HG02870 (cell line): ENCODE data around the gene EIF2AK2.
"Not testable (repeated sequence)": the region's sequence is repeated elsewhere in the genome, so short reads cannot be mapped to it uniquely, and the experiment has no call there.

Experiments used
- ATAC-seq: cut with Tn5 transposase; IDR thresholded peaks from one replicate; pipeline ENCODE4 v1.9.1; 2021; ENCODE audit warnings: mild to moderate bottlenecking, moderate library complexity; ENCODE audit not compliant: unreplicated experiment

The EIF2AK2 gene

GRCh38 chr2:37156857-37157714, at the start of gene EIF2AK2:
EIF2AK2 (minus strand) TSS chr2:37156980; CDS start chr2:37147806, 9,174 bp downstream.
- ATAC-seq, result peak; percentile 88

- no peak for ATAC-seq
Measured at GRCh38 chr2:37205689-37206341, 49.0 kb upstream of the EIF2AK2 start.

DNA sequence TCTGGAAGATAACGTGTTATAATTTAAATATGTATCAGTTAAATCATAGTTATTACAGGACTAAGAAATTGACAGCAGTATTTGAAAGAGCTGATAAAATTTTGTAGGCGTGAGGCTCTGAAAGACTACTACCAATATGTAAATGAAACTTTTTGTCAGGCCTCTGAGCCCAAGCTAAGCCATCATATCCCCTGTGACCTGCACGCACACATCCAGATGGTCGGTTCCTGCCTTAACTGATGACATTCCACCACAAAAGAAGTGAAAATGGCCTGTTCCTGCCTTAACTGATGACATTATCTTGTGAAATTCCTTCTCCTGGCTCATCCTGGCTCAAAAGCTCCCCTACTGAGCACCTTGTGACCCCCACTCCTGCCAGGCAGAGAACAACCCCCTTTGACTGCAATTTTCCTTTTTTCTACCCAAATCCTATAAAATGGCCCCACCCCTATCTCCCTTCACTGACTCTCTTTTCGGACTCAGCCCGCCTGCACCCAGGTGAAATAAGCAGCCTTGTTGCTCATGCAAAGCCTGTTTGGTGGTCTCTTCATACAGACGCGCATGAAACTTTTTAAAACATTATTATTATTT, 48.4 kb upstream of the EIF2AK2 start:
- ATAC-seq, result not testable (repeated sequence)

- ATAC-seq, result no peak
Measured at GRCh38 chr2:37203708-37204107, 46.9 kb upstream of the EIF2AK2 start.

- ATAC-seq, result no peak
Measured at GRCh38 chr2:37201766-37202165, 45.0 kb upstream of the EIF2AK2 start.

DNA sequence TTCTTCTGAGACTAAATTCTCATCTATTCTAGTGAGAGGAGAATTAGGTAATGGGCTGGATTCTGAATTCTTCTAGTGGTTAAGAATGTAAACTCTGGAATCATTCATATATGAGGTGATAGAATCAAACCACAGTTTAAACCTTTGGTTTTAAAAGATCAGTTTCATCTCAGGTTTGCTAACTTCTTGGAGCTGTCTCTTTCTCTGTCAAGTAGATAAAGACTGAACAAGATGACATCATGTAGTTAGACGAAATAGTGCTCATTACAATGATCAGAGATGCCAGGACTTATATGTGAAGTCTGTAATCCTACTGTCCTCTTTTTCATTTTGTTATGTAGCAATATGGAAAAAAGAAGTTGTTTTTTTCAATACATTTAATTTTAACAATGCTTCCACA, 44.4 kb upstream of the EIF2AK2 start:
- ATAC-seq, result no peak

GRCh38 chr2:37198681-37199065, 41.9 kb upstream of the EIF2AK2 start:
- ATAC-seq, result no peak

DNA sequence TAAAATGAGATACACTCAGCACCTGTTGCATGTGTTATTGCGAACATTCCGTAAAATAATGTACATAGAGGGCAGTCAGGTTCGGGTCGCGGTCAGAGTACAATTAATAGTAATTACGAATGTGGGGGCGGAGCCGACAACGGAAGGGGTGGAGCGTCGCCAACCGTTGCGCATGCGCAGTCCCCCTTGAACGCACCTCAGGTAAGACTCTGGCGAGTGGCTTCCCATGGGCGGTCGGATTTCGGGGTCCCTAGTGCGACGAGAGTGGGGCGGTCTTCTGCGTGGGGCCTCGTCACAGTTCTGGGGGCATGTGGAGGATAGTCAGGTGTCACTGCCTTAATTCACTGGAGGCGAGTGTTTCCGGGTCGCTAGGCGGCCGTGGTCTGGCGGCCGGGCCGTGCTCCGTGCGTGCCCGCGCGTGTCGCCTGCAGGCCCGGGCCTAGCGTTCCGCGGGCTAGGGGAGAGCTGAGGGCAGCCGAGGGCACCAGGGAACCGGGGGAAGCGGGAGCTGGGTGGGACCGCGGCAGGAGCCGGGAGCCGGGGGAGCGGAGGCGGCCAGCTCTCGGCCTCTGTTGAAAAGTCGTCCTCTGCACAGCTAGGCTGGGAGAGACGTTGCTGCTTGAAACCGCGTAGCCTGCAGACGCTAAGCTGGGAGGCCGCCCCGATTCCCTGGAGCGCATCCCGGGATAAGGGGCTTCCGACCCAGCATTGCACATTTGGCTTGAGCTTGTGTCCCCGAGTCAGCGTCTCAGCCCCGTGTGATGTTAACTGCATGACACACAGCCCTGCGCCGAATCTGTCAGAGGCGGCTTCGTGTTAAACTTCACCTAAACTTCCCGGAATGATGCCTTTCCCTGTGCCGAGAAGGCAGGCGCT, 39.8 kb upstream of the EIF2AK2 start, which contains the start of gene CEBPZOS:
Gene CEBPZOS, plus strand, starts transcription at position 177 of the 876 bp plus-strand sequence. CDS start 3,209 bp downstream, outside the sequence.
- ATAC-seq, result peak; percentile 85

- not testable (repeated sequence) for ATAC-seq
Measured at GRCh38 chr2:37195862-37196319, 39.1 kb upstream of the EIF2AK2 start.

GRCh38 chr2:37192551-37192950, 35.8 kb upstream of the EIF2AK2 start:
- no peak for ATAC-seq

DNA sequence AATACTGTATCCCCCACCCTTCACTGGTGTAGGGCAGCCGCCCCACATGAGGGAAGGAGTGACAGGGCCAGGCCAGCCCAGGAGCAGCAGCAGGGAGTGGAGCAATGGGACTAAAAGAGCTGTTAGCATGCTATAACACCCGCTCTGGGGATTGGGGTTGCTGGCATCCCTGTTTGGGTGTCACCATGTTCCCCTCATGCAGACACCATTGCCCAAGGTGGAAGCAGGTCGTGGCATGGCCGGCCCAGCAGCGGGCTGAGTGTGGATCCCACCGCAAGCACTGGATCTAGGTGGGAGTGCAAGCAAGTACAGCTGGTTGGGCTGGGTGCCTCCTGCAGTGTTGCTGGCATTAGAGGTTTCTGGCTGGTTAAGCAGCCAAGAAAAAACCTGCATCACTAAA, 35.0 kb upstream of the EIF2AK2 start:
- no peak for ATAC-seq

DNA sequence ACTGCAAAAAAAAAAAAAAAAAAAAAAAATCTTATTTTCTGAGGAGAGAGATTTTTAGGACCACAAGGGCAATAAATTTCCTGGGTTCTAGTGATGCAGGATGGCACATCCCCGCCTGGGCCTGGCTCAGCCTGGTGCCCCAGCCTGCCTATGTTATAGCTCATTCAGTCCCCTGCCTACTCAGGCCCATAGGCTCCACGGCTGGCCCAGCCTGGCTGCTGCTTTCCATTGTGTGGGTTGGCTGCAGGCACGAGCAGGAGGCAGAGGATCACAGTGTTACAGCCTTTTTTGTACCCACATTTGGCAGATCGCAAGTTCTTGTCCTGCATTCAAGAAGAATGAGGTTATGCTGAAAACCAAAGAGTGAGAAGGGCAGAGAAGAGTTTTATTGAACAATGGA, 34.5 kb upstream of the EIF2AK2 start:
- ATAC-seq, result no peak

GRCh38 chr2:37190290-37190689, 33.5 kb upstream of the EIF2AK2 start:
- ATAC-seq, result no peak

DNA sequence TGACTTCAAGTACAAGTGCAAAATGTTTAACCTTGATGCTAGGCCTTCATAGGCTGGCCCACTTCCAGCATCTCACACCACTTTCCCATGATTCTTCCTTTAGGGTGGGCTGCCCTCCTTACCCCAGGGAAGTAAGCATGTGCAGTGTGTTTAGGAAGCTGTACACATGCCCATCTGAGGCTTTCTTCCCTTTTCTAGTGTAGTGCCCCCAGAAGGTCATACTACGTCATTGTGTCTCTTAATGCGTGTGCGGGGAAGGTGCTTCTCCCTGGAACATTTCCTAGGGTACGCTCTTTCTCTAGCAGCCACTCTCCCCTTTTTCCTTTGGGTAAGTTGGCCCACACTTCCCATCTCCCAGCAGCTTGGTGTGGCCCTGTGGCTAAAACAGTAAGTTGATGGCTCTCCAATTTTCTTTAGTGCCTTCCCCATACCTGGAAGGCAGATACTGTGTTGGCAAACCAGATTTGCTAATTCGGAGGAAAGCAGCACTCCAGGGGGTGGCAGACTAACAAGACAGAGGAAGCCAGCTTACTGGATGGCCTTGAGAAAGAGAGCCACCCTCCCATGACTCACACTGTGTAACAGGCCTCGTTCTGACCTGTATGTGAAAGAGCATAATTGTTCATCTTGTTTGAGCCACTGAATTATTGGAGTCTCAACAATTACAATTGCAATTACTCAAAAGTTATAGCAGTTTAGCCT, 32.8 kb upstream of the EIF2AK2 start:
- ATAC-seq, result no peak

- no peak for ATAC-seq
Measured at GRCh38 chr2:37188570-37188969, 31.8 kb upstream of the EIF2AK2 start, which contains the start of gene SULT6B1. SULT6B1 (minus strand) TSS chr2:37188670; CDS start chr2:37188640, 30 bp downstream.

- no peak for ATAC-seq
Measured at GRCh38 chr2:37181726-37182684, 25.2 kb upstream of the EIF2AK2 start.

DNA sequence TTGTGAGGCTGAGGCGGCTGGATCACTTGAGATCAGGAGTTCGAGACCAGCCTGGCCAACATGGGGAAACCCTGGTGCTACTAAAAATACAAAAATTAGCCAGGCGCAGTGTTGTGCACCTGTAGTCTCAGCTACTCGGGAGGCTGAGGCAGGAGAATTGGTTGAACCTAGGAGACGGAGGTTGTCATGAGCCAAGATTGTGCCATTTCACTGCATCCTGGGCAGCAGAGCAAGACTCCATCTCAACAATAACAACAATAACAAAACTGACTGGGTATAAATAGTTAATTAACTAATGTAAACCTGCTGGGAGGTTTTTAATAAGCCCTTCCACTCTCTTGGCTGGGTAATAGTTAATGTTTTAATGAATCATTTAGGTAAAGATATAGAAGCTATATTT, 23.9 kb upstream of the EIF2AK2 start:
- ATAC-seq, result no peak

DNA sequence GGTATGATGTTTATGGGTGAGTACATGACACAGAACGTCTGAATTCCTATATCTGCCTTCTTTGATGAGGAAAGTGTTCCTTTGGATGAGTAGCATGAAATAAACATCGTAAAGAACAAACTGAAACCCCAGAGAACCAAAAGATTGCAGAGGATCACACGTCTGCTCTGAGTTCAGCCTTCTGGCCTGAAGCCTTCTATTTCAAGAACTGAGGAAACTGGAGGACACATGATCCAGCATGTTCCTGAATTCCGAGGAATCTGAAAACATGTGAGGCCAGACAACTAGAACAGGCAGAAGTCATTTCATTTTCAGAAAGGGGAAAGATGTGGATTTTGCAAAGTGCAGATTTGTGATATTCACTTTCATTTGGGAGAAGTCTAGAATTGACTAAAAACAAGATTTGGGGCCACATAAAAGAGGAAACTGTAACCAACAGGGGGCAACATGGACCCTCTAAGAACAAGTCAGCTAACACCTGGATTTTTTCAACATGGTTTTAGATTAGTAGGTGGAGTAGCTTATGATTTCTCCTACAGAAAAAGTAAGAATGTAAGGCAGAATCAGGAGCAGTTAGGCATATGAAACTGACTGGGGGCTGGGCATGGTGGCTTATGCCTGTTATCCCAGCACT, 23.3 kb upstream of the EIF2AK2 start:
- no peak for ATAC-seq
